Bronchial epithelial cell (primary cell): ENCODE results near the gene TUBB3. TPM values are rescaled to one million over a fixed set of nuclear protein-coding genes. Genes with fewer than 3 reads are reported as not detected.

Source experiments
- DNase-seq: peaks from one replicate; pipeline ENCODE4 v3.0.0-alpha.2; 2010; ENCODE audit warnings: low read depth
- FAIRE-seq: peaks from 2 replicates; lab custom pipeline; 2011; peaks lifted over from hg19 to GRCh38; lab: Jason Lieb, UNC
- H3K27me3 ChIP-seq: 2 replicates; pipeline ENCODE4 v1.5.1; 2011; ENCODE audit warnings: low read length; ENCODE audit not compliant: control insufficient read depth, insufficient read depth
- H3K36me3 ChIP-seq: 2 replicates; pipeline ENCODE4 v1.5.1; 2011; ENCODE audit warnings: low read length; ENCODE audit not compliant: control insufficient read depth, insufficient read depth
- H3K4me3 ChIP-seq: 2 replicates; pipeline ENCODE4 v1.5.1; 2011; ENCODE audit warnings: mild to moderate bottlenecking, low read depth, low read length, control low read depth
- CTCF ChIP-seq: IDR thresholded peaks from 2 replicates; pipeline ENCODE4 v1.5.1; 2011; ENCODE audit warnings: mild to moderate bottlenecking, moderate library complexity, low read length, control low read depth, inconsistent platforms; ENCODE audit not compliant: insufficient read depth, severe bottlenecking
- total RNA-seq: library from RNA; depleted of rRNA; stranded (reverse); fragments of >200 nt; gene quantifications from 2 replicates; pipeline ENCODE4 v1.2.1, GENCODE V29; 2014

TUBB3 gene
- total RNA-seq, 1 donor from 2014 or later = 24.5 TPM

- Histone ChIP-seq H3K4me3 (no peak overlapping the region), H3K36me3 (peaks cover 27% of the 10 kb centered on the region), H3K27me3 (no peaks in the 10 kb centered on the region)
- DNase-seq (peak; percentile 6), FAIRE-seq (no peak)
- no peak for TF ChIP-seq CTCF
Measured at GRCh38 chr16:89958068-89958467, 34.9 kb downstream of the TUBB3 start.

GRCh38 chr16:89958596-89958995 is 35.5 kb downstream of the TUBB3 start:
- Histone ChIP-seq H3K4me3 (no peak overlapping the region), H3K27me3 (no peaks in the 10 kb centered on the region), H3K36me3 (peaks cover 27% of the 10 kb centered on the region)
- no peak for TF ChIP-seq CTCF
- DNase-seq = no peak
- no peak for FAIRE-seq

- FAIRE-seq = no peak
- H3K36me3 ChIP-seq = peaks cover 17% of the 10 kb centered on the region
- no peak overlapping the region for H3K4me3 ChIP-seq
- no peaks in the 10 kb centered on the region for H3K27me3 ChIP-seq
- no peak for TF ChIP-seq CTCF
- DNase-seq = no peak
Measured at GRCh38 chr16:89960966-89961365, 37.8 kb downstream of the TUBB3 start.

- DNase-seq (no peak), FAIRE-seq (no peak)
- no peaks in the 10 kb centered on the region for H3K27me3 ChIP-seq
- TF ChIP-seq CTCF = no peak
- H3K36me3 ChIP-seq = peaks cover 16% of the 10 kb centered on the region
- H3K4me3 ChIP-seq = no peak overlapping the region
Measured at GRCh38 chr16:89961920-89962319, 38.8 kb downstream of the TUBB3 start.

GRCh38 chr16:89962754-89963498 is 39.8 kb downstream of the TUBB3 start:
- Histone ChIP-seq H3K4me3 (no peak overlapping the region), H3K36me3 (peaks cover 8% of the 10 kb centered on the region), H3K27me3 (no peaks in the 10 kb centered on the region)
- no peak for TF ChIP-seq CTCF
- no peak for DNase-seq
- FAIRE-seq = no peak

- no peak for FAIRE-seq
- TF ChIP-seq CTCF = no peak
- Histone ChIP-seq H3K4me3 (no peak overlapping the region), H3K27me3 (no peaks in the 10 kb centered on the region), H3K36me3 (peaks cover 3% of the 10 kb centered on the region)
- no peak for DNase-seq
Measured at GRCh38 chr16:89964201-89964600, 41.1 kb downstream of the TUBB3 start.
